GM19463 (cell line): ENCODE results near the gene BBS7.

Source experiments
- ATAC-seq: cut with Tn5 transposase; IDR thresholded peaks from one replicate; pipeline ENCODE4 v1.9.1; 2021; ENCODE audit warnings: mild to moderate bottlenecking, moderate library complexity; ENCODE audit not compliant: unreplicated experiment

Gene BBS7

GRCh38 chr4:121869841-121870822, at the start of gene BBS7:
Gene BBS7 (minus strand): TSS chr4:121870474. CDS start chr4:121870313, 161 bp downstream.
- peak; percentile 99 for ATAC-seq

GRCh38 chr4:121913667-121914066, 43.4 kb upstream of the BBS7 start:
- ATAC-seq = no peak

- ATAC-seq = no peak
Measured at GRCh38 chr4:121908346-121908745, 38.1 kb upstream of the BBS7 start.

GRCh38 chr4:121900132-121900983, 30.1 kb upstream of the BBS7 start:
- ATAC-seq = peak; percentile 91

- no peak for ATAC-seq
Measured at GRCh38 chr4:121898150-121898549, 27.9 kb upstream of the BBS7 start.

GRCh38 chr4:121888134-121888533, 17.9 kb upstream of the BBS7 start:
- ATAC-seq = no peak

GRCh38 chr4:121885115-121885514, 14.8 kb upstream of the BBS7 start:
- ATAC-seq = no peak

- no peak for ATAC-seq
Measured at GRCh38 chr4:121881158-121881557, 10.9 kb upstream of the BBS7 start.

GRCh38 chr4:121879135-121879534, 8.9 kb upstream of the BBS7 start:
- no peak for ATAC-seq

- no peak for ATAC-seq
Measured at GRCh38 chr4:121877041-121877773, 6.9 kb upstream of the BBS7 start.

GRCh38 chr4:121876070-121876469, 5.8 kb upstream of the BBS7 start:
- ATAC-seq = no peak

- no peak for ATAC-seq
Measured at GRCh38 chr4:121875652-121876051, 5.4 kb upstream of the BBS7 start.

GRCh38 chr4:121873604-121874003, 3.3 kb upstream of the BBS7 start:
- no peak for ATAC-seq

GRCh38 chr4:121863799-121864198, 6.5 kb downstream of the BBS7 start:
- no peak for ATAC-seq

- no peak for ATAC-seq
Measured at GRCh38 chr4:121861426-121861825, 8.8 kb downstream of the BBS7 start.

- ATAC-seq = no peak
Measured at GRCh38 chr4:121860121-121860520, 10.2 kb downstream of the BBS7 start.

GRCh38 chr4:121851354-121851753, 18.9 kb downstream of the BBS7 start:
- no peak for ATAC-seq

- ATAC-seq = no peak
Measured at GRCh38 chr4:121846662-121847061, 23.6 kb downstream of the BBS7 start.

- ATAC-seq = no peak
Measured at GRCh38 chr4:121842862-121843261, 27.4 kb downstream of the BBS7 start.

- no peak for ATAC-seq
Measured at GRCh38 chr4:121838136-121838535, 32.1 kb downstream of the BBS7 start.

GRCh38 chr4:121829511-121829910, 40.8 kb downstream of the BBS7 start:
- no peak for ATAC-seq
